BJ (cell line): ENCODE data around the gene CDKN1A. TPM values are rescaled to one million over a fixed set of nuclear protein-coding genes. Genes with fewer than 3 reads are reported as not detected.

Experiments used
- CTCF ChIA-PET: fragments of 350-600 bp; formaldehyde crosslinking; extraction: SDS; loops from one replicate; lab custom pipeline; 2021; ENCODE audit warnings: antibody characterized with exemption, inconsistent platforms; lab: Yijun Ruan, JAX
- POLR2A ChIA-PET: fragments of 300-600 bp; sonication (Branson Sonifier 250); formaldehyde crosslinking; extraction: SDS; loops from one replicate; lab custom pipeline; 2021; ENCODE audit warnings: antibody characterized with exemption; lab: Charles Lee
- DNase-seq: peaks from one replicate; pipeline ENCODE4 v3.0.0-alpha.2; 2011; ENCODE audit warnings: low read depth
- H3K27me3 ChIP-seq: 2 replicates; pipeline ENCODE4 v1.6.0; 2011; ENCODE audit warnings: low read length; ENCODE audit not compliant: control insufficient read depth, insufficient read depth
- H3K36me3 ChIP-seq: 2 replicates; pipeline ENCODE4 v1.5.1; 2011; ENCODE audit warnings: low read length; ENCODE audit not compliant: control insufficient read depth, insufficient read depth
- H3K4me3 ChIP-seq: 2 replicates; pipeline ENCODE4 v1.5.1; 2011; ENCODE audit warnings: low read depth, mild to moderate bottlenecking, control low read depth, low read length
- polyA plus RNA-seq: library from polyadenylated mRNA; depleted of rRNA; stranded (reverse); fragments of >200 nt; gene quantifications from 2 replicates; pipeline ENCODE4 v1.2.3, GENCODE V29; 2011
- TF ChIP-seq, protein P1 (sequence below): IDR thresholded peaks from 2 replicates; pipeline ENCODE4 v1.5.1; 2011; ENCODE audit warnings: low read depth, mild to moderate bottlenecking, control low read depth, inconsistent platforms, low read length, moderate library complexity; ENCODE audit not compliant: insufficient read depth

The CDKN1A gene
- polyA plus RNA-seq, 1 experiment, result 820 TPM

DNA sequence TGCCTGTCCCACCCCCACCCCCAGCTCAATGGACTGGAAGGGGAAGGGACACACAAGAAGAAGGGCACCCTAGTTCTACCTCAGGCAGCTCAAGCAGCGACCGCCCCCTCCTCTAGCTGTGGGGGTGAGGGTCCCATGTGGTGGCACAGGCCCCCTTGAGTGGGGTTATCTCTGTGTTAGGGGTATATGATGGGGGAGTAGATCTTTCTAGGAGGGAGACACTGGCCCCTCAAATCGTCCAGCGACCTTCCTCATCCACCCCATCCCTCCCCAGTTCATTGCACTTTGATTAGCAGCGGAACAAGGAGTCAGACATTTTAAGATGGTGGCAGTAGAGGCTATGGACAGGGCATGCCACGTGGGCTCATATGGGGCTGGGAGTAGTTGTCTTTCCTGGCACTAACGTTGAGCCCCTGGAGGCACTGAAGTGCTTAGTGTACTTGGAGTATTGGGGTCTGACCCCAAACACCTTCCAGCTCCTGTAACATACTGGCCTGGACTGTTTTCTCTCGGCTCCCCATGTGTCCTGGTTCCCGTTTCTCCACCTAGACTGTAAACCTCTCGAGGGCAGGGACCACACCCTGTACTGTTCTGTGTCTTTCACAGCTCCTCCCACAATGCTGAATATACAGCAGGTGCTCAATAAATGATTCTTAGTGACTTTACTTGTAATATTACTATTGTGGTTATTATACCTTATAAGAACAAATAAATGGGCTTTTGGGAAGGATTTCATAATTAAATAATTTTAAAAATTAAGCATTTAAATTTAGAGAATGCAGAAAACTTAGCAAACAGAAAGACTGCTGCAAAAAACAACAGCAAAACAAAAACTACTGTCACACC is 8.4 kb downstream of the CDKN1A start:
- DNase-seq, result no peak
- no peaks in the 10 kb centered on the region for H3K27me3 ChIP-seq
- no peak overlapping the region for H3K4me3 ChIP-seq
- peaks cover 43% of the 10 kb centered on the region for H3K36me3 ChIP-seq
- ChIA-PET CTCF (interaction anchor here (0.6 to 1.9 kb wide), 6 partner anchors 8 to 72 kb away, joined by 3 to 6 read pairs (median 3); no protein-coding TSS in a partner anchor), POLR2A (interaction anchor here (0.7 to 1.1 kb wide), 2 partner anchors 8 to 244 kb away, joined by 3 read pairs; partner anchors contain the start of genes CDKN1A, KCTD20 and PXT1)
- TF ChIP-seq, protein P1, sequence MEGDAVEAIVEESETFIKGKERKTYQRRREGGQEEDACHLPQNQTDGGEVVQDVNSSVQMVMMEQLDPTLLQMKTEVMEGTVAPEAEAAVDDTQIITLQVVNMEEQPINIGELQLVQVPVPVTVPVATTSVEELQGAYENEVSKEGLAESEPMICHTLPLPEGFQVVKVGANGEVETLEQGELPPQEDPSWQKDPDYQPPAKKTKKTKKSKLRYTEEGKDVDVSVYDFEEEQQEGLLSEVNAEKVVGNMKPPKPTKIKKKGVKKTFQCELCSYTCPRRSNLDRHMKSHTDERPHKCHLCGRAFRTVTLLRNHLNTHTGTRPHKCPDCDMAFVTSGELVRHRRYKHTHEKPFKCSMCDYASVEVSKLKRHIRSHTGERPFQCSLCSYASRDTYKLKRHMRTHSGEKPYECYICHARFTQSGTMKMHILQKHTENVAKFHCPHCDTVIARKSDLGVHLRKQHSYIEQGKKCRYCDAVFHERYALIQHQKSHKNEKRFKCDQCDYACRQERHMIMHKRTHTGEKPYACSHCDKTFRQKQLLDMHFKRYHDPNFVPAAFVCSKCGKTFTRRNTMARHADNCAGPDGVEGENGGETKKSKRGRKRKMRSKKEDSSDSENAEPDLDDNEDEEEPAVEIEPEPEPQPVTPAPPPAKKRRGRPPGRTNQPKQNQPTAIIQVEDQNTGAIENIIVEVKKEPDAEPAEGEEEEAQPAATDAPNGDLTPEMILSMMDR, result no peak

DNA sequence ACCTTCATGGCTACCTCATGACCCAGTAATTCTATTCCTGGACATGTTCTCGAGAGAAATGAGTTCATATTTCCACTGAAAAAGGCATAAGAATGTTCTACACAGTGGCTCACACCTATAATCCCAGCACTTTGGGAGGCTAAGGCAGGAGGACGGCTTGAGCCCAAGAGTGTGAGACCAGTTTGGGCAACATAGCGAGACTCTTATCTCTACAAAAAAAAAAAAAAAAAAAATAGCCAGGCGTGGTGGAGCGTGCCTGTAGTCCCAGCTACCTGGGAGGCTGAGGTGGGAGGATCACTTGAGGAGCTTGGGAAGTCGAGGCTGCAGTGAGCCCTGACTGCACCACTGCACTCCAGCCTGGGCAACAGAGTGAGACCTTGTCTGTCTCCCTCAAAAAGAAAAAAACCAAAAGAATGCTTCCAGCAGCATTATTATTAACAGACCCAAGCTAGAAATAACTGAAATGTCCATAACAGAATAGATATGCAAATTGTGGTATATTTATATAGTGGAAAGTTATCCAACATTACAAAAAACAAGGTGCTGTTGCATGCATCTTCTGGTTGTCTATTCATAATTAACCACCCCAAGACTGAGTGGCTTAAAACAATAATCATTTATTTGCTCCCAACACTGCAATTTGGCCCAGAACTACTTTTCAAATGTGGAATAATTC is 9.7 kb downstream of the CDKN1A start:
- peaks cover 34% of the 10 kb centered on the region for H3K36me3 ChIP-seq
- H3K27me3 ChIP-seq, result no peaks in the 10 kb centered on the region
- TF ChIP-seq, protein P1, result no peak
- no peak for DNase-seq
- ChIA-PET POLR2A (interaction anchor here (0.7 kb wide), 1 partner anchor 10 kb away, joined by 20 read pairs; the partner anchor contains the start of gene CDKN1A), CTCF (interaction anchor here (1.2 kb wide), 1 partner anchor 72 kb away, joined by 3 read pairs; no protein-coding TSS in a partner anchor)
- no peak overlapping the region for H3K4me3 ChIP-seq

DNA sequence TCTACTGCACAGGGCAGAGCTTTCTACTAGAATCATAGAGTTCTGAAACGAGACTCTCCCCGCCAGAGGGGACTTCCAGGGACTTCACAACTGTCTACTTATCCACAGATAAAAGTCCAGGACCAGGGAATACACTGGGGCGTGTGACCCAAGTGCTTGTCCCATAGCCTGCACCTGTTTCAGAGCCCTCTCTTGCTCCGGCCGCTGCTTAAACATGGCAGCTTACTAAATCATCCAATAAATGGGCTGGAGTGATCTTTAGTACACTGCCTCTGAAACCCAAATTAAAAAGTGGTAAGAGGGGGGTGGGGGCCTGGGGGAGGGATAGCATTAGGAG is 10.2 kb downstream of the CDKN1A start:
- peaks cover 30% of the 10 kb centered on the region for H3K36me3 ChIP-seq
- TF ChIP-seq, protein P1, result no peak
- ChIA-PET POLR2A (interaction anchor here (0.7 kb wide), 1 partner anchor 10 kb away, joined by 20 read pairs; the partner anchor contains the start of gene CDKN1A), CTCF (interaction anchor here (1.2 kb wide), 1 partner anchor 73 kb away, joined by 3 read pairs; no protein-coding TSS in a partner anchor)
- DNase-seq, result no peak
- no peak overlapping the region for H3K4me3 ChIP-seq
- H3K27me3 ChIP-seq, result no peaks in the 10 kb centered on the region

DNA sequence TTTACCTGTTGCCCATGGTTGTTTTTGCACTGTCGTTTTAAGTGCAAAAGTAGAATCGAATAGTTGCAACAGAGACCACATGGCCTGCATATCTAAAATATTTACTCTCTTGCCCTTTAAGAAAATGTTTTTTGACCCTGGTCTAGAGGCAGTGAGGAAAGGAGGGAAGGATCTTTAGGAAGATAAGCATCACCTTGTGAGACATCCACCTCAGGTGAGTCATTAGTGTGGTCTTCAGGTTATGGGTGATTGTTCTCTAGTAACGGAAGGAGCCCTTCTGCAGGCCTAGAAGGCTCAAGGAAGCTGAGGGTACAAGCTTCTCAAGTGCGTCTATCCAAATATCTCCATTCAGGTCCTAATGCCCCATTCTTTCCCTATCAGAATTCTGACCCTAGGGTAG is 12.5 kb downstream of the CDKN1A start:
- ChIA-PET CTCF (interaction anchor here (0.6 to 1.5 kb wide), 3 partner anchors 11 to 67 kb away, joined by 3 to 4 read pairs (median 3); no protein-coding TSS in a partner anchor), POLR2A (no interaction called here)
- H3K36me3 ChIP-seq, result peaks cover 11% of the 10 kb centered on the region

More for the DNA sequence above, 12.5 kb downstream of the CDKN1A start:
- no peak for DNase-seq
- TF ChIP-seq, protein P1, result no peak
- H3K4me3 ChIP-seq, result no peak overlapping the region
- no peaks in the 10 kb centered on the region for H3K27me3 ChIP-seq
